CD4-positive, alpha-beta T cell (primary cell): ENCODE measurements around the gene QKI. TPM values are rescaled to one million over a fixed set of nuclear protein-coding genes. Genes with fewer than 3 reads are reported as not detected.

ENCODE experiments used
- ATAC-seq: fragments of 200-7000 bp; cut with Tn5 transposase; one replicate; pipeline ENCODE4 v1.10.0; 2022; ENCODE audit warnings: mild to moderate bottlenecking; ENCODE audit not compliant: poor library complexity
- CTCF ChIA-PET: fragments of 350-600 bp; sonication (Branson Sonifier 250); formaldehyde crosslinking; loops from one replicate; lab custom pipeline; 2021; ENCODE audit warnings: antibody characterized with exemption, inconsistent platforms; lab: Charles Lee
- POLR2A ChIA-PET: fragments of 350-600 bp; sonication (Branson Sonifier 250); formaldehyde crosslinking; loops from one replicate; lab custom pipeline; 2021; ENCODE audit warnings: antibody characterized with exemption, inconsistent platforms; lab: Charles Lee
- DNase-seq, 14 experiments: peaks; one replicate each; pipeline ENCODE4 v3.0.0-alpha.2; 2013 to 2020; ENCODE audit warnings: mixed read lengths in 2 of 14
- H3K27ac ChIP-seq, 2 donors: one replicate each; pipeline versions ENCODE4 v1.5.1 to v1.7.0; 2013; ENCODE audit warnings: low read length in 2 of 2, low read depth in 1 of 2, mild to moderate bottlenecking in 1 of 2
- H3K27me3 ChIP-seq, 2 experiments: 1 replicate in 1 of 2; 2 replicates in 1 of 2; pipeline versions ENCODE4 v1.6.1 to v1.7.0; 2013; ENCODE audit warnings: low read length in 2 of 2, control low read depth in 1 of 2, mild to moderate bottlenecking in 1 of 2, moderate library complexity in 1 of 2; ENCODE audit not compliant: insufficient read depth in 2 of 2, control insufficient read depth in 1 of 2
- H3K36me3 ChIP-seq: one replicate; pipeline ENCODE4 v1.6.1; 2013; ENCODE audit warnings: low read length, control low read depth; ENCODE audit not compliant: insufficient read depth
- H3K4me1 ChIP-seq: one replicate; pipeline ENCODE4 v1.6.1; 2013; ENCODE audit warnings: low read length, control low read depth; ENCODE audit not compliant: insufficient read depth
- H3K4me3 ChIP-seq: one replicate; pipeline ENCODE4 v1.5.1; 2013; ENCODE audit warnings: mild to moderate bottlenecking, low read length, moderate library complexity
- H3K9me3 ChIP-seq, 2 experiments: 1 replicate in 1 of 2; 2 replicates in 1 of 2; pipeline versions ENCODE4 v1.6.1 to v1.7.0; 2013; ENCODE audit warnings: low read length in 2 of 2, mild to moderate bottlenecking in 2 of 2, control low read depth in 1 of 2, moderate library complexity in 1 of 2; ENCODE audit not compliant: control insufficient read depth in 1 of 2, insufficient read depth in 1 of 2
- H3K27ac Mint-ChIP-seq: one replicate; pipeline ENCODE4 v1.8.0; 2020; ENCODE audit warnings: mixed read lengths
- H3K27me3 Mint-ChIP-seq: one replicate; pipeline ENCODE4 v1.8.0; 2021; ENCODE audit warnings: mixed read lengths
- H3K36me3 Mint-ChIP-seq: one replicate; pipeline ENCODE4 v1.8.0; 2021; ENCODE audit warnings: low read depth, mixed read lengths
- H3K4me1 Mint-ChIP-seq: one replicate; pipeline ENCODE4 v1.8.0; 2021; ENCODE audit warnings: low read depth, mixed read lengths
- H3K4me3 Mint-ChIP-seq: one replicate; pipeline ENCODE4 v1.8.0; 2020; ENCODE audit warnings: mild to moderate bottlenecking, mixed read lengths
- H3K9me3 Mint-ChIP-seq: one replicate; pipeline ENCODE4 v1.8.0; 2020; ENCODE audit warnings: mixed read lengths
- CTCF ChIP-seq: fragments of 200-600 bp; IDR thresholded peaks from one replicate; pipeline ENCODE4 v1.8.0; 2022; ENCODE audit warnings: antibody characterized with exemption, mild to moderate bottlenecking
- intact Hi-C, 2 experiments: fragments of 100-400 bp; cut with DNase I in 1 of 2; cut with micrococcal nuclease in 1 of 2; formaldehyde crosslinking; loops; one replicate each; pipeline versions ENCODE4 v1.15.1 to v1.9.0; 2023 to 2025; cut with DNase I, micrococcal nuclease
- total RNA-seq, 174 experiments: library from RNA in 2 of 174; stranded (reverse) in 2 of 174; gene quantifications; one replicate each; pipeline ENCODE4 v1.2.3 and lab custom pipeline; 2021 to 2026

Gene QKI
- total RNA-seq, 2 experiments from 2014 or later, result 60.7 to 67.3 TPM

- no peaks in the 10 kb centered on the region for H3K27me3 Mint-ChIP-seq
- H3K27me3 ChIP-seq, result no peaks in the 10 kb centered on the region
- ChIA-PET POLR2A (no interaction called here), CTCF (no interaction called here)
- no peak for ATAC-seq
- peaks cover 48% of the 10 kb centered on the region for H3K4me1 Mint-ChIP-seq
- H3K36me3 ChIP-seq, result peaks cover 8% of the 10 kb centered on the region
- no peak overlapping the region for H3K27ac Mint-ChIP-seq
- DNase-seq, result no peak
- H3K27ac ChIP-seq, result no peak overlapping the region
- peaks cover 32% of the 10 kb centered on the region for H3K36me3 Mint-ChIP-seq
- no peak for TF ChIP-seq CTCF
- intact Hi-C loops, result no loop called here
- H3K4me3 Mint-ChIP-seq, result no peak overlapping the region
- no peaks in the 10 kb centered on the region for H3K9me3 ChIP-seq
- no peak overlapping the region for H3K4me3 ChIP-seq
- no peaks in the 10 kb centered on the region for H3K9me3 Mint-ChIP-seq
- no peaks in the 10 kb centered on the region for H3K4me1 ChIP-seq
Measured at GRCh38 chr6:163536770-163537169, 122.3 kb downstream of the QKI start.

- no peak overlapping the region for H3K27ac Mint-ChIP-seq
- H3K9me3 ChIP-seq, result no peaks in the 10 kb centered on the region
- no peak overlapping the region for H3K4me3 ChIP-seq
- H3K9me3 Mint-ChIP-seq, result no peaks in the 10 kb centered on the region
- H3K4me1 Mint-ChIP-seq, result peaks cover 48% of the 10 kb centered on the region
- no peak overlapping the region for H3K27ac ChIP-seq
- no peak for ATAC-seq
- no peak overlapping the region for H3K4me3 Mint-ChIP-seq
- no peak for TF ChIP-seq CTCF
- peaks cover 8% of the 10 kb centered on the region for H3K36me3 ChIP-seq
- ChIA-PET POLR2A (interaction anchor here (0.8 kb wide), 1 partner anchor 10 kb away, joined by 3 read pairs; no protein-coding TSS in a partner anchor), CTCF (no interaction called here)
- DNase-seq, result no peak
- H3K4me1 ChIP-seq, result no peaks in the 10 kb centered on the region
- peaks cover 32% of the 10 kb centered on the region for H3K36me3 Mint-ChIP-seq
- intact Hi-C loops, result no loop called here
- H3K27me3 Mint-ChIP-seq, result no peaks in the 10 kb centered on the region
- H3K27me3 ChIP-seq, result no peaks in the 10 kb centered on the region
Measured at GRCh38 chr6:163538331-163538730, 123.8 kb downstream of the QKI start.

DNA sequence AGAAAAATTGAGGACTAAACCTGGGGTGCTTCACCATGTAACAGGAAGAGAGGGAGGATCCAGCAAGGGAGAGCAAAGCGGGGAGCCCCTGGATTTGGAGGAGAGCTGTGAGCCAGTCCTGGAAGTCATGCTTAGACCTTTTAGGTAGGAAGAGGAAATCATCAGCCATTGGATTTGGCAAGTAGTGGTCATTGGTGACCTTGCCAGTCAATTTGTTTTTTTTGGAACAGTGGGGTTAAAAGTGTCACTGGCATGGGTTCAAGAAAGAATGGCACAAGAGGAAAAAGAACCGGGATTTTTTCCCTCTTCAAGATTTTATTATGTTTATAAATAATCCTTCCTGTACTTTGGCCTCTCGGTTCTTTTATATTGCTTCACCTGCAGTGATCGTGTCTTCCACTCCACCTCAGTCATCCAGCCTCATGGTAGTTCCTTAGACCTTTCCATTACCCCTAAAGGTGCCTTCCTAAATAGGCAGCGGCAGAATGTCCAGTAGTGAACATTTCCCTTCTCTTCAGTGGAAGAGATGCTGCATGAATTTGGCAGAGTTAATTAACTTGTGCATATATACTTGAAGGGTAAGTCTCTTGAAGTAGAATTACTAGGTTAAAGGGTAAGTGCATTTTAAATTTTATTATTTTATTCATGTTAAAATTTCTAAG is 124.7 kb downstream of the QKI start:
- ChIA-PET CTCF (no interaction called here), POLR2A (no interaction called here)
- Histone ChIP-seq H3K27ac (no peak overlapping the region), H3K27me3 (no peaks in the 10 kb centered on the region), H3K4me1 (no peaks in the 10 kb centered on the region), H3K4me3 (no peak overlapping the region), H3K36me3 (peaks cover 8% of the 10 kb centered on the region), H3K9me3 (no peaks in the 10 kb centered on the region)
- Mint-ChIP-seq H3K36me3 (peaks cover 32% of the 10 kb centered on the region), H3K27ac (no peak overlapping the region), H3K27me3 (no peaks in the 10 kb centered on the region), H3K4me3 (no peak overlapping the region), H3K4me1 (peaks cover 48% of the 10 kb centered on the region), H3K9me3 (no peaks in the 10 kb centered on the region)
- no peak for DNase-seq
- ATAC-seq, result no peak
- intact Hi-C loops, result no loop called here
- no peak for TF ChIP-seq CTCF
